ENCODE results near the gene CDH7.

Gene CDH7

GRCh38 chr18:65869527-65869926 is 118.7 kb downstream of the CDH7 start:
- H3K9me3 ChIP-seq: no peaks in the 10 kb centered on the region
- intact Hi-C loops (cut with DNase I; ENCODE audit: low total_unique reads): no loop called here
- TF ChIP-seq CTCF (IDR thresholded peaks at IDR 0.05): no peak
- no peak overlapping the region for H3K4me3 ChIP-seq
- H3K27me3 ChIP-seq: no peaks in the 10 kb centered on the region
- no peaks in the 10 kb centered on the region for H3K4me1 ChIP-seq
- H3K27ac ChIP-seq: no peak overlapping the region
- no peak for DNase-seq
- H3K36me3 ChIP-seq: no peaks in the 10 kb centered on the region

- H3K4me1 ChIP-seq: no peaks in the 10 kb centered on the region
- H3K36me3 ChIP-seq: no peaks in the 10 kb centered on the region
- no peak overlapping the region for H3K4me3 ChIP-seq
- no peak for DNase-seq
- intact Hi-C loops (cut with DNase I; ENCODE audit: low total_unique reads): no loop called here
- no peak overlapping the region for H3K27ac ChIP-seq
- no peak for TF ChIP-seq CTCF (IDR thresholded peaks at IDR 0.05)
- no peaks in the 10 kb centered on the region for H3K27me3 ChIP-seq
- H3K9me3 ChIP-seq: no peaks in the 10 kb centered on the region
Observed at GRCh38 chr18:65876310-65876709, 125.5 kb downstream of the CDH7 start.

GRCh38 chr18:65897292-65897691 is 146.5 kb downstream of the CDH7 start:
- no peaks in the 10 kb centered on the region for H3K9me3 ChIP-seq
- no peaks in the 10 kb centered on the region for H3K27me3 ChIP-seq
- no peak for DNase-seq
- no peaks in the 10 kb centered on the region for H3K36me3 ChIP-seq
- intact Hi-C loops (cut with DNase I; ENCODE audit: low total_unique reads): no loop called here
- no peaks in the 10 kb centered on the region for H3K4me1 ChIP-seq
- H3K4me3 ChIP-seq: no peak overlapping the region
- H3K27ac ChIP-seq: no peak overlapping the region
- TF ChIP-seq CTCF (IDR thresholded peaks at IDR 0.05): no peak

- Histone ChIP-seq H3K9me3 (no peaks in the 10 kb centered on the region), H3K4me1 (no peaks in the 10 kb centered on the region), H3K27ac (no peak overlapping the region), H3K36me3 (no peaks in the 10 kb centered on the region), H3K27me3 (no peaks in the 10 kb centered on the region), H3K4me3 (no peak overlapping the region)
- intact Hi-C loops (cut with DNase I; ENCODE audit: low total_unique reads): no loop called here
- no peak for DNase-seq
- no peak for TF ChIP-seq CTCF (IDR thresholded peaks at IDR 0.05)
Observed at GRCh38 chr18:65901522-65901921, 150.7 kb downstream of the CDH7 start.

- intact Hi-C loops (cut with DNase I; ENCODE audit: low total_unique reads): no loop called here
- no peaks in the 10 kb centered on the region for H3K27me3 ChIP-seq
- H3K4me1 ChIP-seq: peaks cover 0 to 12% (median 0%) of the 10 kb centered on the region in 4 donors
- no peak overlapping the region for H3K27ac ChIP-seq
- H3K36me3 ChIP-seq: no peaks in the 10 kb centered on the region
- no peak for DNase-seq
- TF ChIP-seq CTCF (IDR thresholded peaks at IDR 0.05): no peak
- no peaks in the 10 kb centered on the region for H3K9me3 ChIP-seq
- no peak overlapping the region for H3K4me3 ChIP-seq
Observed at GRCh38 chr18:65906621-65907034, 155.8 kb downstream of the CDH7 start.

GRCh38 chr18:65907281-65907680 is 156.5 kb downstream of the CDH7 start:
- H3K27me3 ChIP-seq: no peaks in the 10 kb centered on the region
- TF ChIP-seq CTCF (IDR thresholded peaks at IDR 0.05): no peak
- intact Hi-C loops (cut with DNase I; ENCODE audit: low total_unique reads): no loop called here
- H3K9me3 ChIP-seq: no peaks in the 10 kb centered on the region
- no peak for DNase-seq
- H3K4me3 ChIP-seq: no peak overlapping the region
- H3K36me3 ChIP-seq: no peaks in the 10 kb centered on the region
- H3K4me1 ChIP-seq: peaks cover 0 to 12% (median 0%) of the 10 kb centered on the region in 4 donors
- H3K27ac ChIP-seq: no peak overlapping the region

Measured in tibial artery (tissue), 4 donors.